IMR-90 (cell line): Measurements from ENCODE around the gene PHF21A. TPM values are rescaled to one million over a fixed set of nuclear protein-coding genes. Genes with fewer than 3 reads are reported as not detected.

Source experiments
- ATAC-seq: fragments of 200-7000 bp; cut with Tn5 transposase; 2 replicates; pipeline ENCODE4 v1.9.1; 2020; ENCODE audit warnings: low read depth, mild to moderate bottlenecking, moderate library complexity
- BruUV-seq: library from RNA; stranded (reverse); fragments of 400-500 nt; replicated peaks from 2 replicates; lab custom pipeline; 2021; lab: Mats Ljungman, UMichigan
- CTCF ChIA-PET: fragments of 300-600 bp; formaldehyde crosslinking; extraction: SDS; loops from one replicate; lab custom pipeline; 2021; ENCODE audit warnings: antibody characterized with exemption; lab: Yijun Ruan, JAX
- POLR2A ChIA-PET: fragments of 300-600 bp; sonication (Branson Sonifier 250); formaldehyde crosslinking; loops from one replicate; lab custom pipeline; 2022; ENCODE audit warnings: antibody characterized with exemption; ENCODE audit not compliant: unreplicated experiment; lab: Charles Lee
- DNase-seq: peaks from one replicate; pipeline ENCODE4 v3.0.0; 2013
- H2AFZ ChIP-seq: replicated peaks from 2 replicates; pipeline ENCODE3; 2013; ENCODE audit warnings: low read length, mild to moderate bottlenecking; ENCODE audit not compliant: poor library complexity
- H2AK5ac ChIP-seq: 2 replicates; pipeline ENCODE4 v1.6.1; 2013; ENCODE audit warnings: low read depth, low read length, inconsistent platforms
- H2AK9ac ChIP-seq: replicated peaks from 2 replicates; pipeline ENCODE3; 2013; ENCODE audit warnings: mild to moderate bottlenecking, low read depth, low read length, moderate library complexity; ENCODE audit not compliant: poor library complexity
- H2BK120ac ChIP-seq: 2 replicates; pipeline ENCODE4 v1.6.1; 2013; ENCODE audit warnings: low read depth, low read length, inconsistent platforms
- H2BK15ac ChIP-seq: 3 replicates; pipeline ENCODE4 v1.6.1; 2013; ENCODE audit warnings: low read depth, low read length, inconsistent platforms
- H2BK20ac ChIP-seq: 2 replicates; pipeline ENCODE4 v1.6.1; 2013; ENCODE audit warnings: low read depth, mild to moderate bottlenecking, inconsistent platforms, low read length, moderate library complexity
- H2BK5ac ChIP-seq: 2 replicates; pipeline ENCODE4 v1.6.1; 2013; ENCODE audit warnings: mild to moderate bottlenecking, low read depth, low read length, inconsistent platforms; ENCODE audit not compliant: poor library complexity, severe bottlenecking
- H3K14ac ChIP-seq: replicated peaks from 2 replicates; pipeline ENCODE4 v1.6.1; 2013; ENCODE audit warnings: low read depth, low read length, inconsistent platforms
- H3K18ac ChIP-seq: 2 replicates; pipeline ENCODE4 v1.6.1; 2013; ENCODE audit warnings: low read depth, low read length, control low read depth
- H3K23ac ChIP-seq: 2 replicates; pipeline ENCODE4 v1.6.1; 2013; ENCODE audit warnings: low read depth, low read length, inconsistent platforms
- H3K27ac ChIP-seq: 2 replicates; pipeline ENCODE4 v1.5.1; 2013; ENCODE audit warnings: mild to moderate bottlenecking, control low read depth, low read length; ENCODE audit not compliant: insufficient read depth
- H3K27me3 ChIP-seq: 2 replicates; pipeline ENCODE4 v1.6.1; 2013; ENCODE audit warnings: low read length; ENCODE audit not compliant: control insufficient read depth, insufficient read depth
- H3K36me3 ChIP-seq: 2 replicates; pipeline ENCODE4 v1.6.1; 2013; ENCODE audit warnings: low read length, mixed read lengths; ENCODE audit not compliant: control insufficient read depth, insufficient read depth
- H3K4ac ChIP-seq: 2 replicates; pipeline ENCODE4 v1.6.1; 2013; ENCODE audit warnings: low read depth, low read length, inconsistent platforms
- H3K4me1 ChIP-seq: 2 replicates; pipeline ENCODE4 v1.6.1; 2013; ENCODE audit warnings: low read length, mixed read lengths; ENCODE audit not compliant: control insufficient read depth, insufficient read depth
- H3K4me2 ChIP-seq: 2 replicates; pipeline ENCODE4 v1.6.1; 2013; ENCODE audit warnings: low read depth, mild to moderate bottlenecking, control low read depth, low read length, moderate library complexity
- H3K4me3 ChIP-seq: 2 replicates; pipeline ENCODE4 v1.5.1; 2013; ENCODE audit warnings: low read depth, mild to moderate bottlenecking, control low read depth, low read length, moderate library complexity; ENCODE audit not compliant: insufficient read depth
- H3K56ac ChIP-seq: 2 replicates; pipeline ENCODE4 v1.6.1; 2013; ENCODE audit warnings: low read length, inconsistent platforms; ENCODE audit not compliant: insufficient read depth; ENCODE audit errors: extremely low read depth
- H3K79me1 ChIP-seq, 2 experiments: 2 replicates each; pipeline ENCODE4 v1.6.1; 2013; ENCODE audit warnings: low read length in 2 of 2, inconsistent platforms in 1 of 2, low read depth in 1 of 2
- H3K9ac ChIP-seq: 2 replicates; pipeline ENCODE4 v1.6.1; 2013; ENCODE audit warnings: low read depth, low read length, control low read depth
- H3K9me1 ChIP-seq: 2 replicates; pipeline ENCODE4 v1.6.1; 2013; ENCODE audit warnings: low read length, inconsistent platforms; ENCODE audit not compliant: insufficient read depth
- H3K9me3 ChIP-seq: 2 replicates; pipeline ENCODE4 v1.6.1; 2013; ENCODE audit warnings: low read length; ENCODE audit not compliant: control insufficient read depth, insufficient read depth
- H4K20me1 ChIP-seq: 2 replicates; pipeline ENCODE4 v1.6.1; 2013; ENCODE audit warnings: low read length, inconsistent platforms; ENCODE audit not compliant: insufficient read depth
- H4K5ac ChIP-seq: 2 replicates; pipeline ENCODE4 v1.6.1; 2013; ENCODE audit warnings: mild to moderate bottlenecking, low read depth, low read length, control low read depth
- H4K8ac ChIP-seq, 2 experiments: 2 replicates each; pipeline ENCODE4 v1.6.1; 2013; ENCODE audit warnings: low read depth in 2 of 2, low read length in 2 of 2, control low read depth in 1 of 2, inconsistent platforms in 1 of 2
- H4K91ac ChIP-seq: 2 replicates; pipeline ENCODE4 v1.6.1; 2013; ENCODE audit warnings: low read depth, low read length, inconsistent platforms; ENCODE audit not compliant: insufficient read depth
- BHLHE40 ChIP-seq: fragments of 150-350 bp; IDR thresholded peaks from 2 replicates; pipeline ENCODE4 v1.6.1; 2016; ENCODE audit warnings: mild to moderate bottlenecking, low read depth, low read length
- CEBPB ChIP-seq: IDR thresholded peaks from 2 replicates; pipeline ENCODE4 v1.6.1; 2012; ENCODE audit warnings: low read depth, low read length, improper control_type of control experiment
- CHD1 ChIP-seq: IDR thresholded peaks from 2 replicates; pipeline ENCODE4 v1.6.1; 2012; ENCODE audit warnings: low read depth, low read length, improper control_type of control experiment
- FOS ChIP-seq: fragments of 150-350 bp; IDR thresholded peaks from 2 replicates; pipeline ENCODE4 v1.6.1; 2016; ENCODE audit warnings: low read depth, low read length
- MAFK ChIP-seq: IDR thresholded peaks from 2 replicates; pipeline ENCODE4 v1.6.1; 2012; ENCODE audit warnings: low read depth, low read length, improper control_type of control experiment
- MAZ ChIP-seq: IDR thresholded peaks from 2 replicates; pipeline ENCODE4 v1.6.1; 2012; ENCODE audit warnings: low read depth, mild to moderate bottlenecking, low read length, improper control_type of control experiment, moderate library complexity, borderline replicate concordance
- MXI1 ChIP-seq: IDR thresholded peaks from 2 replicates; pipeline ENCODE4 v1.6.1; 2012; ENCODE audit warnings: low read depth, mild to moderate bottlenecking, low read length, moderate library complexity, borderline replicate concordance
- NFE2L2 ChIP-seq: fragments of 150-350 bp; IDR thresholded peaks from 2 replicates; pipeline ENCODE4 v1.6.1; 2016; ENCODE audit warnings: low read depth, mild to moderate bottlenecking, low read length
- POLR2A ChIP-seq: IDR thresholded peaks from 2 replicates; pipeline ENCODE4 v1.6.1; 2012; ENCODE audit warnings: mild to moderate bottlenecking, low read depth, low read length
- RCOR1 ChIP-seq: IDR thresholded peaks from 2 replicates; pipeline ENCODE4 v1.6.1; 2012; ENCODE audit warnings: mild to moderate bottlenecking, low read length, improper control_type of control experiment; ENCODE audit not compliant: insufficient replicate concordance
- SMC3 ChIP-seq: fragments of 150-350 bp; IDR thresholded peaks from 2 replicates; pipeline ENCODE4 v1.6.1; 2016; ENCODE audit warnings: low read depth, mild to moderate bottlenecking, antibody characterized with exemption, low read length, moderate library complexity
- WGBS, 2 experiments: methylation state at CpG; one replicate each; pipeline versions ENCODE4 v1.1.5 to v1.1.7; 2013; ENCODE audit warnings: missing lambda C conversion rate in 2 of 2; ENCODE audit not compliant: insufficient read length in 1 of 2; ENCODE audit errors: extremely low coverage in 2 of 2; 5-methylcytosine and 5-hydroxymethylcytosine counted together
- dilution Hi-C: fragments of 300-500 bp; cut with HindIII; formaldehyde crosslinking; loops from one replicate; pipeline ENCODE4 v1.14.3; 2018; ENCODE audit warnings: low sequenced_read_pairs; ENCODE audit not compliant: unreplicated experiment
- in situ Hi-C: fragments of 300-500 bp; cut with MboI; formaldehyde crosslinking; loops from 3 replicates; pipeline ENCODE4 v1.14.3; 2019; ENCODE audit warnings: low sequenced_read_pairs, inconsistent platforms, mixed read lengths
- intact Hi-C: fragments of 100-400 bp; cut with micrococcal nuclease; formaldehyde crosslinking; loops from 2 replicates; pipeline ENCODE4 v1.10.0; 2022
- polyA plus RNA-seq, 3 experiments: library from polyadenylated mRNA; depleted of rRNA; stranded (reverse); fragments of >200 nt; gene quantifications; 2 replicates each; pipeline ENCODE4 v1.2.3, GENCODE V29; 2012; ENCODE audit warnings: low replicate concordance in 1 of 3
- total RNA-seq: library from RNA; depleted of rRNA; stranded (reverse); fragments of >200 nt; gene quantifications from 2 replicates; pipeline ENCODE4 v1.2.3, GENCODE V29; 2012
- TF ChIP-seq, protein P1 (sequence below): fragments of 150-350 bp; IDR thresholded peaks from 2 replicates; pipeline ENCODE4 v1.6.1; 2016; ENCODE audit warnings: low read depth, mild to moderate bottlenecking, low read length, moderate library complexity, borderline replicate concordance
- TF ChIP-seq, protein P2 (sequence below): conservative IDR thresholded peaks from 2 replicates; pipeline ENCODE4 v1.5.1; 2012; ENCODE audit warnings: mild to moderate bottlenecking, low read depth, low read length, improper control_type of control experiment
- TF ChIP-seq, protein P3 (sequence below): fragments of 150-350 bp; IDR thresholded peaks from 2 replicates; pipeline ENCODE4 v1.6.1; 2017; ENCODE audit warnings: mild to moderate bottlenecking, antibody characterized with exemption, low read length, low read depth

The PHF21A gene
- total and polyA plus RNA-seq, 2 of the 4 experiments (the other 2 are of a cell fraction) = 9.0 to 20.6 TPM

DNA sequence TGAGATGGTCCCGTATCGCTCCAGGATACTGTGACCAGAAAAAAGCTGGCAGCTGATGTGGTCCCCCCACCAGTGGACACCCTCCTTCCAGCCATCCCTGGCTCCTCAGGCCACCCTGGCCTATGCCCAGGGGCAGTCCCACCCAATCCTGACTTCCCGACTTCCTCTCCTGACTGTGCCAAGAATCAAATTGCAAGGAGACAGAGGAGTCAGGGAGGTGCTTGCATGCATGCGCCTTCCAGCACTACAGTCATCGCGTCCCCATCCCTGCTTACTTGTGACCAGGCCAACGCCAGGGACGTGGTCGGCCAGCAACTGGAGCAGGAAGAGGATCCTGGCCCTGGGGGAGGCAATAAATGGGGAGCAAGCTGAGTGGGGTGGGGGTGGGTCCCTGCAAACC lies 210.6 kb downstream of the PHF21A start:
- Histone ChIP-seq H3K23ac (no peak overlapping the region), H4K91ac (no peak overlapping the region), H2AFZ (no peak overlapping the region), H3K79me1 (peaks cover 2 to 13% of the 10 kb centered on the region in 2 experiments; a peak in 2 of 4 replicates), H3K27me3 (no peaks in the 10 kb centered on the region), H2BK5ac (no peak overlapping the region), H3K9me3 (no peaks in the 10 kb centered on the region), H2BK15ac (no peak overlapping the region), H2BK20ac (no peak overlapping the region), H3K4me3 (no peak overlapping the region), H3K36me3 (peaks cover 29% of the 10 kb centered on the region), H4K20me1 (0 out of 2 replicates have a peak, but pooled peaks cover 4% of the 10 kb centered on the region), H3K14ac (no peak overlapping the region), H4K5ac (no peak overlapping the region), H4K8ac (no peak overlapping the region), H3K4me1 (no peaks in the 10 kb centered on the region), H3K4me2 (no peak overlapping the region), H2AK5ac (no peak overlapping the region), H2BK120ac (no peak overlapping the region), H3K18ac (no peak overlapping the region), H2AK9ac (no peak overlapping the region), H3K9me1 (no peaks in the 10 kb centered on the region), H3K27ac (no peak overlapping the region), H3K4ac (no peak overlapping the region), H3K56ac (no peak overlapping the region), H3K9ac (no peak overlapping the region)
- no TSS peak for BruUV-seq
- dilution Hi-C loops = no loop called here
- ChIA-PET POLR2A (no interaction called here), CTCF (no interaction called here)
- intact Hi-C loops = no loop called here
- in situ Hi-C loops = no loop called here
- no peak for DNase-seq
- WGBS, 2 experiments = 100% methylated on average over 1 of the region's 9 CpGs; no CpG with 5 or more reads in 1 of the 2 experiments
- TF ChIP-seq POLR2A = no peak
- no peak for TF ChIP-seq RCOR1
- TF ChIP-seq, protein P1, sequence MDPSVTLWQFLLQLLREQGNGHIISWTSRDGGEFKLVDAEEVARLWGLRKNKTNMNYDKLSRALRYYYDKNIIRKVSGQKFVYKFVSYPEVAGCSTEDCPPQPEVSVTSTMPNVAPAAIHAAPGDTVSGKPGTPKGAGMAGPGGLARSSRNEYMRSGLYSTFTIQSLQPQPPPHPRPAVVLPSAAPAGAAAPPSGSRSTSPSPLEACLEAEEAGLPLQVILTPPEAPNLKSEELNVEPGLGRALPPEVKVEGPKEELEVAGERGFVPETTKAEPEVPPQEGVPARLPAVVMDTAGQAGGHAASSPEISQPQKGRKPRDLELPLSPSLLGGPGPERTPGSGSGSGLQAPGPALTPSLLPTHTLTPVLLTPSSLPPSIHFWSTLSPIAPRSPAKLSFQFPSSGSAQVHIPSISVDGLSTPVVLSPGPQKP = no peak
- no peak for TF ChIP-seq CEBPB
- TF ChIP-seq CHD1 = no peak
- TF ChIP-seq, protein P2, sequence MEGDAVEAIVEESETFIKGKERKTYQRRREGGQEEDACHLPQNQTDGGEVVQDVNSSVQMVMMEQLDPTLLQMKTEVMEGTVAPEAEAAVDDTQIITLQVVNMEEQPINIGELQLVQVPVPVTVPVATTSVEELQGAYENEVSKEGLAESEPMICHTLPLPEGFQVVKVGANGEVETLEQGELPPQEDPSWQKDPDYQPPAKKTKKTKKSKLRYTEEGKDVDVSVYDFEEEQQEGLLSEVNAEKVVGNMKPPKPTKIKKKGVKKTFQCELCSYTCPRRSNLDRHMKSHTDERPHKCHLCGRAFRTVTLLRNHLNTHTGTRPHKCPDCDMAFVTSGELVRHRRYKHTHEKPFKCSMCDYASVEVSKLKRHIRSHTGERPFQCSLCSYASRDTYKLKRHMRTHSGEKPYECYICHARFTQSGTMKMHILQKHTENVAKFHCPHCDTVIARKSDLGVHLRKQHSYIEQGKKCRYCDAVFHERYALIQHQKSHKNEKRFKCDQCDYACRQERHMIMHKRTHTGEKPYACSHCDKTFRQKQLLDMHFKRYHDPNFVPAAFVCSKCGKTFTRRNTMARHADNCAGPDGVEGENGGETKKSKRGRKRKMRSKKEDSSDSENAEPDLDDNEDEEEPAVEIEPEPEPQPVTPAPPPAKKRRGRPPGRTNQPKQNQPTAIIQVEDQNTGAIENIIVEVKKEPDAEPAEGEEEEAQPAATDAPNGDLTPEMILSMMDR = no peak
- no peak for TF ChIP-seq SMC3
- TF ChIP-seq MAFK = no peak
- TF ChIP-seq NFE2L2 = no peak
- TF ChIP-seq, protein P3, sequence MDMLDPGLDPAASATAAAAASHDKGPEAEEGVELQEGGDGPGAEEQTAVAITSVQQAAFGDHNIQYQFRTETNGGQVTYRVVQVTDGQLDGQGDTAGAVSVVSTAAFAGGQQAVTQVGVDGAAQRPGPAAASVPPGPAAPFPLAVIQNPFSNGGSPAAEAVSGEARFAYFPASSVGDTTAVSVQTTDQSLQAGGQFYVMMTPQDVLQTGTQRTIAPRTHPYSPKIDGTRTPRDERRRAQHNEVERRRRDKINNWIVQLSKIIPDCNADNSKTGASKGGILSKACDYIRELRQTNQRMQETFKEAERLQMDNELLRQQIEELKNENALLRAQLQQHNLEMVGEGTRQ = no peak
- no peak for TF ChIP-seq FOS
- no peak for TF ChIP-seq MAZ
- TF ChIP-seq MXI1 = no peak
- TF ChIP-seq BHLHE40 = no peak
- ATAC-seq = no peak
